T-helper 1 cell (primary cell): ENCODE measurements around the gene NBEAL1.
"Not testable (repeated sequence)": the region's sequence is repeated elsewhere in the genome, so short reads cannot be mapped to it uniquely, and the experiment has no call there.

Experiments
- DNase-seq, 5 donors: peaks; one replicate each; pipeline ENCODE4 v3.0.0-alpha.2; 2012 to 2020

The NBEAL1 gene

GRCh38 chr2:203039211-203039610 is 24.5 kb downstream of the NBEAL1 start:
- not testable (repeated sequence) for DNase-seq

GRCh38 chr2:203040966-203041521 is 26.4 kb downstream of the NBEAL1 start:
- no peak for DNase-seq

GRCh38 chr2:203042178-203042577 is 27.5 kb downstream of the NBEAL1 start:
- no peak for DNase-seq

- DNase-seq, result no peak
These were observed 28.6 kb downstream of the NBEAL1 start for GRCh38 chr2:203043226-203043625.

- no peak for DNase-seq
These were observed 31.2 kb downstream of the NBEAL1 start for GRCh38 chr2:203045867-203046266.

GRCh38 chr2:203052539-203052938 is 37.9 kb downstream of the NBEAL1 start:
- no peak for DNase-seq

- DNase-seq, result no peak
These were observed 45.0 kb downstream of the NBEAL1 start for GRCh38 chr2:203059567-203060240.

- no peak for DNase-seq
These were observed 46.7 kb downstream of the NBEAL1 start for GRCh38 chr2:203061346-203061745.

- no peak for DNase-seq
These were observed 47.5 kb downstream of the NBEAL1 start for GRCh38 chr2:203062126-203062525.

GRCh38 chr2:203066519-203067091 is 51.9 kb downstream of the NBEAL1 start:
- DNase-seq, result not testable (repeated sequence)

- DNase-seq, result no peak
These were observed 56.0 kb downstream of the NBEAL1 start for GRCh38 chr2:203070701-203071100.

GRCh38 chr2:203071148-203071547 is 56.5 kb downstream of the NBEAL1 start:
- DNase-seq, result no peak

- DNase-seq, result no peak
These were observed 57.7 kb downstream of the NBEAL1 start for GRCh38 chr2:203072371-203072770.

GRCh38 chr2:203077451-203077850 is 62.8 kb downstream of the NBEAL1 start:
- no peak for DNase-seq

GRCh38 chr2:203080447-203081045 is 65.9 kb downstream of the NBEAL1 start:
- no peak for DNase-seq

GRCh38 chr2:203083328-203083727 is 68.7 kb downstream of the NBEAL1 start:
- DNase-seq, result no peak

GRCh38 chr2:203086381-203086780 is 71.7 kb downstream of the NBEAL1 start:
- DNase-seq, result not testable (repeated sequence)

- DNase-seq, result not testable (repeated sequence)
These were observed 76.0 kb downstream of the NBEAL1 start for GRCh38 chr2:203090721-203091120.

GRCh38 chr2:203097735-203098134 is 83.1 kb downstream of the NBEAL1 start:
- DNase-seq, result no peak

GRCh38 chr2:203102357-203102756 is 87.7 kb downstream of the NBEAL1 start:
- DNase-seq, result not testable (repeated sequence)

GRCh38 chr2:203104273-203104672 is 89.6 kb downstream of the NBEAL1 start:
- no peak for DNase-seq

- DNase-seq, result no peak
These were observed 91.3 kb downstream of the NBEAL1 start for GRCh38 chr2:203105996-203106395.

- DNase-seq, result not testable (repeated sequence)
These were observed 95.8 kb downstream of the NBEAL1 start for GRCh38 chr2:203110496-203110895.

- no peak for DNase-seq
These were observed 97.7 kb downstream of the NBEAL1 start for GRCh38 chr2:203112342-203112741.
